ENCODE data around the gene HADH. TPM values are rescaled to one million over a fixed set of nuclear protein-coding genes. Genes with fewer than 3 reads are reported as not detected.
"Not testable (repeated sequence)": the region's sequence is repeated elsewhere in the genome, so short reads cannot be mapped to it uniquely, and the experiment has no call there.

The HADH gene
- total RNA-seq = 16.7 TPM

DNA sequence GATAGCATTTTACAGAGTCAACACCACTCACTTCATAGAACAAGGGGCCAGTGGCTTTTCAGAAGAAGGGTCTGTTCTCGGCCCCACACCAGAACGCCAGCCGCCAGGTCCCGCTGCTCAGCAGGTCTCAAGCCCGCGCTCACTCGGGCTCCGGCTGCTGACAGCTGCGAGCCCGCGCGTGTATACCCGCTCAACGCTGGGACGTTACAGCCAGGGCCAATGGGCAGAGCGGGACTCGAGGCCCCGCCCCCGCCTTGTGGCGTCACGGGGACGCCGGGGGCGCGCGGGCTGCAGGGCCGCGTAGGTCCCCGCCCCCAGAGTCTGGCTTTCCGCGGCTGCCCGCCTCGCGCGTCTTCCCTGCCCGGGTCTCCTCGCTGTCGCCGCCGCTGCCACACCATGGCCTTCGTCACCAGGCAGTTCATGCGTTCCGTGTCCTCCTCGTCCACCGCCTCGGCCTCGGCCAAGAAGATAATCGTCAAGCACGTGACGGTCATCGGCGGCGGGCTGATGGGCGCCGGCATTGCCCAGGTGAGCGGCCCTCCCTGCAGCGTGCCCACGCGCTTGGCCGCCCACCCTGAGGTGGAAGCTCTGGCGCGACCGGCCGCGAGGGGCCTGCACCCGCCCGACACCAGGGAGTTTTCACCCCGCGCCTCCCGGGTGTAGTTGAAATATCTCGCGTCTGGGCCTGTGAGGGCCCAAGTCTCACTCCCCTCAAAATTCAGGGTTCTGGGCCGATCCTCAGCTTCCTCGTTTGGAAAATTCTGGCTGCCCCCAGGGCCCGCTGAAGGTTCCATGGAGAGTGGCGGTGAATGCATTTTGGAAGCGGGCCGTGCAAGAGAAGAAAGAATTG, at the start of gene HADH:
Gene HADH, plus strand, starts transcription at position 353 of the 850 bp plus-strand sequence. Its CDS starts 44 bp downstream, at position 397.
- DNase-seq (ENCODE audit: low read depth in 2 of 3, low spot score in 2 of 3) = peak; percentile 93 to 94 (median 94)

DNA sequence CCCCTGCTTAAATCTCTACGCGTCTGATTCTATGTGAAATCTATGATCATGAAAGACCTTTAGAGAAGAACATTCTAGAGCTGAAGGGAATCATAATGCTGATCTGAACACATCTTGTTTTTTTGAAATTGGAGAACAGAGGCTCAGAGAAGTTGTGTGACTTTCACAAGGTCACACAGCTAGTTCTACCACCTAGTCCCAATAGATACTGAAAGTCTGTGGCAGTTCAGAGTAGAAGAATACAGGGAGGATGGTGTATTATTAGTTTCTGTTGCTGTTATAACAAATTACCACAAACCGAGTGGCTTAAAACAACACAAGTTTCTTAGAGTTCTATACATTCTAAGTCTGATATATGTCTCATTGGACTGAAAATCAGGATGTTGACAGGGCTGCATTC, 43.9 kb upstream of the HADH start:
- no peak for DNase-seq (ENCODE audit: low read depth in 2 of 3, low spot score in 2 of 3)

DNA sequence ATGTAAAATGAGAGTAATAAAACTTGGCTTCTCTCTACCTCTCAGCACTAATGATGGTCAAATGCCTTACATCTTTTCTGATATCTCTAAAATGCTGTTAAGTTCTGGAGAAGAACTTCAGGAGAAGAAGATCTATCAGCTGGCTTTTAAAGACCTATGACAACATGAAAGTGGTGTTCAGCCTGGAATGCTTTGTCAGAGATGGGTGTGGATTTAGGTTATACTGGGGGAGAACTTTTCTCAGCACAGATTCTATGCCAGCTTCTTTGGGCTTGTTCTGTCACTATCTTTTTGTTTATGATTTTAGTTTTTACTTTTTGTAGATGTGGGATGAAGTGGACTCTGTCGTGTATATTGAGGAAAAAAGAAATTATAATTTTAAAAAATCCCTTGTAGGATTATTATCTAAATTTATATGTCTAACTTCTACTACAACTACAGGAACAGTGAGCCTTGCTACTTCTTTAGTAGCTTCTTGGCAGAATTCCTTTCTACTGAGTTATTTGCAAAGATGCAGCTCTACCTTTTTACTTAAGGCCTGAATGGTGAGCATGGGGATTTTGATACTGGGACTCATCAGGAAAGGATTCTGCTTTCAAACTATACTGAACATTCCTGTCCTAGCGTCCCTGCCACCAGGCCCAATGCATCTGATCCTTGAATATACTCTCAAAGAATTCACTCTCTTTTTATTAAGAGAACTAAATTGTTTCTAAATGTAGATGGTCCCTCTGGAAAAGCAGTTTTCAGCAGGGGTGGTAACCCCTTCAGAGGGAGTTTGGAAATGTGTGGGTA, 38.7 kb upstream of the HADH start:
- DNase-seq (ENCODE audit: low read depth in 2 of 3, low spot score in 2 of 3) = no peak

DNA sequence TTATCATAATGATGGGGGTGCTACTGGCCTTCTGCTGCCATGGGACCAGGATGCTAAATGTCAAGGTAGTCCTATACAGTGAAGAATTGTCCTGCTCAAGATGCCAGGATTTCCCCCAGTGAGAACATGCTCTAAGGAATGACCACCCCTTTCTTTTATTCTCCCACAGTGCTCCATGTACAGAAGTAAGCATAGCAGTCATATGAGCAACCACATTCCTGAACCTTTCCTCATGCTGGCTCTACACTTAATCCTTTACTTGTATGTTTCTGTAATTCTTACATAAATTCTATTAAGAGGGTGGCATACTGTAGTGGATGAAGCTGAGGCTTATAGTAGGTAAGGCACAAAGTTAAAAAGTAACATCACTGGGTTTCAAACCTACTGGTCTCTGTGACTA, 38.1 kb upstream of the HADH start:
- no peak for DNase-seq (ENCODE audit: low read depth in 2 of 3, low spot score in 2 of 3)

DNA sequence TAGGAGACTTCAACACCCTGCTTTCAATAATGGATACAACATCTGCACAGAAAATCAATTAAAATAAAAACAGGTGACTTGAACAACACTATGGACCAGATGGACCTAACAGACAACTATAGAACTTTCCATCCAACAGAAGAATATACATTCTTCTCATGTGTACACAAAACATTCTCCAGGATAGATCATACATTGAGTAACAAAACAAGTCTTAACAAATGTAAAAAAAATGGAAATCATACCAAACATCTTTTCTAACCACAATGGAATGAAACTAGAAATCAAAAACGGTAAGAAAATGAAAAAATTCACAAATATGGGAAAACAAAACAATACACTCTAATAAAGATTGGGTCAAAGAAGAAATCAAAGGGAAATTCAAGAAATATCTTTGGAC, 33.7 kb upstream of the HADH start:
- DNase-seq (ENCODE audit: low read depth in 2 of 3, low spot score in 2 of 3) = no peak

DNA sequence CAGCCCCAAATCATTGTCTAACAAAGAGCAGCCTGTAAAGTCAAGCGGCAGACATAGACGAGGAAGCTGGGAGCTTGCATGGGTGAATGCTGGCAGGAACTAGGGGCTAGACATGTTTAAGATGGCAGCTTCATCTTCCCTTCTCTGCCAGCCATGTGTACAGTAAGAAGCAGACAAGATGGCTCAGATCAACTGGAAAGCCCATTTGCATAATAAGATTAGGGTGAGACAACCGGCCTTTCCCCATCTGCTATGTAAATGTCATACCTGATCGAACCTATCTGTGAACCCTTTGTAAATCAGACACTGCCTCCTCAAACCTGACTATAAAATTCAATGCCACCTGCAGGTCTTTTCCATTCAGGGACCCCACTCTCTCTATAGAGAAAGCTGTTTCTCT, 22.8 kb upstream of the HADH start:
- no peak for DNase-seq (ENCODE audit: low read depth in 2 of 3, low spot score in 2 of 3)

DNA sequence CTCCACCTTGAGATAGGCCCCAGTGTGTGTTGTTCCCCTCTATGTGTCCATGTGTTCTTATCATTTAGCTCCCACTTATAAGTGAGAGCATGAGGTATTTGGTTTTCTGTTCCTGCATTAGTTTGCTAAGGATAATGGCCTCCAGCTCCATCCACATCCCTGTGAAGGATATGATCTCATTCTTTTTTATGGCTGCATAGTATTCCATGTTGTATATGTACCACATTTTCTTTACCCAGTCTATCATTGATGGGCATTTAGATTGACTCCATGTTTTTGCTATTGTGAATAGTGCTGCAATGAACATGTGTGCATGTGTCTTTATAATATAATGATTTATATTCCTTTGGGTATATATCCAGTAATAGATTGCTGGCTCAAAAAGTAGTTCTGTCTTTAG, 22.2 kb upstream of the HADH start:
- not testable (repeated sequence) for DNase-seq (ENCODE audit: low read depth in 2 of 3, low spot score in 2 of 3)

DNA sequence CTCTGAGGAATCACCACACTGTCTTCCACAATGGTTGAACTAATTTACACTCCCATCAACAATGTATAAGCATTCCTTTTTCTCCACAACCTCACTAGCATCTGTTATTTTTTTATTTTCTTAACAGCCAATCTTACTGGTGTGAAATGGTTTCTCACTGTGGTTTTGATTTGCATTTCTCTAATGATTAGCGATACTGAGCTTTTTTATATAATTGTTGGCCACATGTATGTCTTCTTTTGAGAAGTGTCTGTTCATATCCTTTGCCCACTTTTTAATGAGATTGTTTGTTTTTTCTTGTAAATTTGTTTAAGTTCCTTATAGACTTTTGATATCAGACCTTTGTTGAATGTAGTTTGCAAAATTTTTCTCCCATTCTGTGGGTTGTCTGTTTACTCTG, 21.8 kb upstream of the HADH start:
- DNase-seq (ENCODE audit: low read depth in 2 of 3, low spot score in 2 of 3) = not testable (repeated sequence)

DNA sequence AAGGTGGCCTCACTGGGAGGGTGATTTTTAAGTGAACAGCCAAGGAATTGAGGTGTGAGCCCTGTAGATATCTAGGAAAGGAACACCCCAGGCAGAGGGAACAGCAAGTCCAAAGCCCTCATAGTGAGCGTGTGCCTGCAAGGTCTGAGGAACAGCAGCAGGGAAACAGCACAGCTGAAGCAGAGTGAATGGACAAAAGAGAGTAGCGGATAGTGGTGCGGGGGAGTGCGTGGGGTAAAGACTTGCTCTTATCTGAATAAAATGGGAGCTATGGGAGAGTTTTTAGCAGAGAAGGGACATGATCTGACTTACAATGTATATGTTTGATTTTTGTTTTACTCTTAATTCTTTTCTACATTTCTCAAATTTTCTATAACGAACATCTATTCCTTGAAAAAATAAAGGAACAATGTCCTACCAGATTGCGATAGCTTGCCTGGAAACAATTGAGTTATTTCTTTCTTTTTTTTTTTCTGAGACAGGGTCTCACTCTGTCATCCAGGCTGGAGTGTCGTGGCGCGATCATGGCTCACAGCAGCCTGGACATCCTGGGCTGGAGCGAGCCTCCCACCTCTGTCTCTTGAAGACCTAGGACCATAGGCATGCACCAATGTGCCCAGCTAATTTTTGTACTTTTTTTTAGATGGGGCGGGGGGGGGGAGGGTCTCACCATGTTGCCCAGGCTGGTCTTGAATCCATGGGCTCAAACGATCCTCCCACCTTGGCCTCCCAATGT, 19.5 kb upstream of the HADH start:
- no peak for DNase-seq (ENCODE audit: low read depth in 2 of 3, low spot score in 2 of 3)

DNA sequence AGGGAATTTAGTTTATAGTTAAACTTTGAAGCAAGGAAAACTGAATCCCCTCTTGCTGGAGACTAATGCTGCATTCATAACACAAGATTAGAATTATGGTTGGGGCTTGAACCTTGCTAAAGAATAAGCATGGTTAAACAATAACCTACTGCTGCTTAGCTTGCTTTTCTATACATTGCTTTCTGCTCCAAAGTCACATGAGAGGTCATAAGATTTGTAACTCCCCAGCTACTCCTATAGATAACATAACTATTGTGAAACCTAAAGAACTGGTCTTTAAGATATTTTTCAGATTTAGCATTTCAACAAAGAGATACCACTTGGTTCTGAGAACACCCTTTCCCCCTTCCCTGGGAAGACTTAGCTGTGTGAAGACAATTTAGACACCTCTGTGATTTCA, 17.1 kb upstream of the HADH start:
- no peak for DNase-seq (ENCODE audit: low read depth in 2 of 3, low spot score in 2 of 3)

DNA sequence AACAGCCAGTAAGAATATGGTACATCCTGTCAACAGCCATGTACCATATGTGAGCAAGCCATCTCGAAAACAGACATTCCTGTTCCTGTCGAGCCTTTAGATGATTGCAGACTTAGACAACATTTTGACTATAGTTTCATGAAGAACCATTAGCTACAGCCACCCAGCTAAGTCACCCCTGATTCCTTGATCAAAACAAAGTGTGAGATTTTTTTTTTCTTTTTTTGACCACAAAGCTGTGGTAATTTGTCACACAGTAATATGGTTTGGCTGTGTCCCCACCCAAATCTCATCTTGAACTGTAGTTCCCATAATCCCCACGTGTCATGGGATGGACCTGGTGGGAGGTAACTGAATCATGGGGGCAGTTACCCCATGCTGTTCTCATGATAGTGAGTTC, 15.2 kb upstream of the HADH start:
- DNase-seq (ENCODE audit: low read depth in 2 of 3, low spot score in 2 of 3) = no peak

DNA sequence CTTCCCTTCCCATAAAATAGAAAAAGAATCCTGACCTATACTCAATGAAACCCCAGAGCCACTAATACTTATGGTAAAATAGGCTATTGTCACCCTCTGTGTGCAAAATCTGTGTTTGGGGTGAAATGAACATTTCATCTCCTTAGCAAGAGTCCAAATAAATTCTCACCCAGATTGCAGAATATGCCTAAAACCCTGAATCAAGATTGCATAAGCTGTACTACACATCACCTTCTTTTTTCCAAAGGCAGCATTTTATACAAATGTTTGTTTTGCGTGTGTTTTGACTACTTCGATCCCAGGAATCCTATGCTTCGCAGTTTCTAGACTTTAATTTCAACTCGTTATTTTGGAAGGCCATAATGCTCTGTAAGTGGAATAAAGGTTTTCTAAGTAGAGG, 12.2 kb upstream of the HADH start:
- no peak for DNase-seq (ENCODE audit: low read depth in 2 of 3, low spot score in 2 of 3)

DNA sequence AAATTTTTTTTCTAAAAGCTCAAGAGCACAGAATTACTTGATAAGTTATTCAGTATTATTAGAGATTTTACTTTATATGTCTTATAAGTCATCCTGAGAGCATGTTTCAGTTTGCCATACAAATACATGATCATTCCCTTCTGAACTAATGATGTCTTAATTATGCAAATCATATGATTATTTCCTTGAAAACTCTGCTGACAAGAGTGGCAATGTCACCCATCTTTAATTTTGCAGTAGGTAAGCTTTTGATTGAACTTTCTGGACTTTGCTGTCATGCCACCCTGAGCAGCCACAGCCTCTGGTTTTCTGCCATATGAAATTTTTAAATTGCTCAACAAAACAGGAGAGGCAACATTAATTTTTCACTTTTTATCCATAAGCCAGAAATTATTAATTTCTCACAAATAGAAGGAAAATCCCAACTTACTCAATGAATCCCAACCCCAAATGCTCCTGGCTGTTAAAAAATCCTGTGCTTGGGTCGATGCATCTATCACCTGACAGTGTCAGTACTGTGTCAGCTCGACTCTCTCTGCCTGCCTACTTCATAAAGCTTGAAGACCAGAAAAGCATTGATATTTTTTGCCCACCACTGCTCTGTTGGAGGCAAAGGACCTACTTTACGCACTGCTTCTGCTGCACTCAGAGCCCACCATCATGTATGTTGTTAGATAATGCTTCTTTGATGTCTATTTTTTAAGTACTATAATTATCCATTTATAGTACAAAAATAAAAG, 11.6 kb upstream of the HADH start:
- no peak for DNase-seq (ENCODE audit: low read depth in 2 of 3, low spot score in 2 of 3)

DNA sequence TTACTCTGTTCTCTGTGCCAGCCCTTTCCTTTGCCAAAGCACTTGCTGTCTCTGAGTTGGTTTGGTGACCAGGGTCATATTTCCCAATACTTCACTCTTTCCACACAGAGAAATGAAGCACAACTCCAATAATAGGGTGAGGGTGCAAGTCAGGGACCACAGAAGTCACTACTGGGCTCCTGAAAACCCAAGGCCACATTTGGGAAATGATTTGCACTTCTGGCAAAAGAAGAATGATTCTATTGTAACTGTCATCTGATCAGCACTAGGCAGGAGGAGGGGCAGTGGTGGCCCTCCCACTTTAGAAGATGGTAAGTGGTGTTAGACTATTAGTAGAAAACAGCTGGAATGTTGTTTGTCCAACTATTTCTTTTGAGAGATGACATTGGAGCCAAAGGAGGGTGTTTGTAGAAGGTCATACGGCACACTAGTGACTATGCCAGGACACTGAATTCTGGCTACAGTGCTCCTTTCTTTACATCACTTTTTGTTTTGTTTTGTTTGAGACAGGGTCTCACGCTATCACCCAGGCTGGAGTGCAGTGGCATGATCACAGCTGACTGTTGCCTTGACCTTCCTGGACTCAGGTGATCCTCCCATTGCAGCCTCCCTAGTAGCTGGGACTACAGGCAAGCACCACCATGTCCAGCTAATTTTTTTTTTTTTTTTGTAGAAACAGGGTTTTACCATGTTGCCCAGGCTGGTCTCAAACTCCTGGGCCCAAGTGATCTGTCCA, 10.8 kb upstream of the HADH start:
- no peak for DNase-seq (ENCODE audit: low read depth in 2 of 3, low spot score in 2 of 3)

DNA sequence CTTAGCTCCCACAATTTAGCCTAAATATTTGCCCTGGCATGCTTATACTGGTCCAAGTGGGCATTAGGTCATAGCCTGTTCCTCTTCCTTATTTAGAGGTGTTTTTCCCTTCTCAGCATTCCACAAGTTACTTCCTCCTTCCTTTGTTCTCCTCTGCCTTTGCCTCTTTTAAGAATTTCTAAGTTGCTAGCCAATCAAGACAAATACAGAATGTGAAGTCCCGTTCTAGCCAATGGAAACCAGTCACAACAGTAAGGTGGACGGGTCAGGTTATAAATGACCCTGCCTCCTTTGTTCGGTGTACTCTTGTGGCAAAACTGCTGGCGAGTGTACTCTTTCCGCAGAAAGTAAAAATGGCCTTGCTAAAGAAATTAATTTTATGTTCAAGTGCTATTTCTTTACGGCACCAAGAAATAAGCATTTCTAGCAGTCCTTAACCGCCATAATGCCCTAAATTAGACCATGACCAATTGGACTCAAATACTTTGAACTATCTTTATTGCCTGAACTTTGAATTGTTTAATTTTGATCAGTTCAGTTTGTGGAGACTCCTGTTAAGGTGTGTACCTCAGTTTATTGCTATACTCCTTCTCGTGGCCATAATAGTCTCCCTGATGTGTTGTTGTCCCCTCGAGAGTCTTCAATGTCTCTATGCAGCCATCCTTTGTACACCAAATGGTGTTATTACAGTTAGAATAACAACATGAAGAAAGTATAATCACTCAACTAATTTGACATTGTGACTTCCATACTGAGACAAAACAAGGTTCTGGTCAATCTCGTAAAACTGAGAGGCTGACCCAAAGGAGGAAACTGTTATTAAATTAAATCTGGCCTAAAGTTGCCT, 1.6 kb upstream of the HADH start:
- DNase-seq (ENCODE audit: low read depth in 2 of 3, low spot score in 2 of 3) = no peak

DNA sequence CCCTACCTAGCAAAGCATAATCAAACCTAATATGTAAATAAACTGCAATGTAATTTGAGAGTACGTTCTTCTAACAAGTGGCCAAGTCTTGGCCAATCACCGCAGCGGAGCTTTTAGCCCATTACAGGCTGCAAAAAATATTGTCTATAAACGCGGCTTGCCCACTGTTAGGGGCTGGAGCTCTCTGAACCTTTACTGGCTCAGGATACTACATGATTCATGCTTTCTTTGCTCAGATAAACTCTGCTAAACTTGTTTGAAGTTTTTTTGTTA, 990 bp upstream of the HADH start:
- no peak for DNase-seq (ENCODE audit: low read depth in 2 of 3, low spot score in 2 of 3)

DNA sequence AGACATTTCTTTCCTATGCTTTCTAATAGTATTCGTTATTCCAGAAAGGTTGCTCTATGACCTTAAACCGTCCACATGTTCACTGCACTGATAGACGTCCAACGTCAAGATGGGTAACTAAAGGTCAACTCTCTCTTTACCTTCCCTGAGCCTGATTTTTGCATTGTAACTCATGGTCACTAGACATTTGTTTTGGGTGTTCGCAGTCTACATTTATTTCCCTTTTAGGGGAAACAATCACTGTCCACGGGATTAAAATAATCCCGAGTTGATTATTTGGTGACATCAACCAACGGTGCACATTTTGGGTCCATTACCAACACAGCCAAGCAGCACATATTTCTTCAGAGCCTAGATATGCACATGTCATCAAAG, 540 bp upstream of the HADH start:
- no peak for DNase-seq (ENCODE audit: low read depth in 2 of 3, low spot score in 2 of 3)

DNA sequence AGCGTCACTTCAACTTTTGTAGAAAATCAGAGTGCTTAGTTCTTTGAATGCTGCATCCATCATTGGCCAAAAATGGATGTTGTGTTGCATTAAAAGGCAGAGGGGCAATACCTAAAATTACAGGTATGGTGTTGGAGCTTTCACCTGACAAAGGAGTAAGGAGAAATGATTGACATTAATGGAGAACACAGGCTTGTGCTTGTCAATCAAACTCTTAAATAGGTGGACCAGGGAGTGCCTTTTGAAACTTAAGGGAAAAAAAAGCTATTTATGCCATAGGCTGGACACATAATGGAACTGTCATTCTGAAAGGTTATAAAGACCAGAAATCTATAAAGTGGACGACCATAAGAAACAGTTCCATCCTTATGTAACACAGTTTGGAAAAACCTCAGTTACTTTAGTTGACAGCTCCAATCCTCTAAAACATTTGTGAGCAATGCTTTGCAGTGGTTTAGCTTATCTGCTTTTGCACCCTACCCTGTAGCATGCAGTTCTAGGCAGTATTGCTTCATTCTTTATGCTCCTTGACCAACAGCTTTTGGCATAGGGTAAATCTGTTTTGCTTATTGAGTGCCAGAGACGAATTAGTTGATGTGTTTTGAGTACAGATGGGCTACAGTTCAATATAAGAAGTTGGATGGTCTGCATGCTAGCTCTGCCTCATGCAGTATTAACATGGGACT, 2.4 kb downstream of the HADH start:
- DNase-seq (ENCODE audit: low read depth in 2 of 3, low spot score in 2 of 3) = no peak

DNA sequence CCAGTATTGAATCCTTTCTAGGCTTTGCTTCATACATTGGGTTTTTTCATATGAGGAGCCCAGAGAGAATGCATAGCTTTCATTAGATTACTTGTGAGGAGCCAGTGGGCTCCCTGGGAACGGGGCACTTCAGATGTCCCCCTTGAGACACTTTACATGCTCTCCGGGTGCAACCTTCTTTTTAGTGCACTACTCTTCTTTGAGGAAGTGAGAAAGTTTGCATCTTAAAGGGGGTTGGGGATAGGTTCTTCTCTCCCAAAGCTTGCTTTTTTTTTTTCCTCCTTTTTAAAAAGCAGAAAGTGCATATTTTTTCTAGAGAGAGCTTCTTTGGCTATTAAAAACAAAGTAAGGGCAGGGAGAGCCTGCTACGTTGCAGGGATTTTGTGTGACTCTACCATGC, 4.3 kb downstream of the HADH start:
- DNase-seq (ENCODE audit: low read depth in 2 of 3, low spot score in 2 of 3) = no peak

All from hematopoietic multipotent progenitor cell (in vitro differentiated cells).